ENCODE measurements around the gene STK4. TPM values are rescaled to one million over a fixed set of nuclear protein-coding genes. Genes with fewer than 3 reads are reported as not detected.
A peak's percentile ranks its signal among the peaks of the same experiment; 100 is the strongest.

STK4 gene
- total RNA-seq, 1 donor from 2014 or later, result 25.8 TPM

GRCh38 chr20:44961870-44962267 lies 4.4 kb upstream of the STK4 start:
- Histone ChIP-seq H3K27ac (no peak overlapping the region), H3K36me3 (no peaks in the 10 kb centered on the region), H3K4me1 (peaks cover 27% of the 10 kb centered on the region), H3K9me3 (no peaks in the 10 kb centered on the region), H3K27me3 (no peaks in the 10 kb centered on the region), H3K4me3 (no peak overlapping the region)
- no peak for TF ChIP-seq POLR2AphosphoS5 (IDR thresholded peaks at IDR 0.05; ENCODE audit: insufficient read depth in 1 of 2, low read depth in 1 of 2)
- no peak for TF ChIP-seq POLR2A (IDR thresholded peaks at IDR 0.05)
- TF ChIP-seq, protein P1, sequence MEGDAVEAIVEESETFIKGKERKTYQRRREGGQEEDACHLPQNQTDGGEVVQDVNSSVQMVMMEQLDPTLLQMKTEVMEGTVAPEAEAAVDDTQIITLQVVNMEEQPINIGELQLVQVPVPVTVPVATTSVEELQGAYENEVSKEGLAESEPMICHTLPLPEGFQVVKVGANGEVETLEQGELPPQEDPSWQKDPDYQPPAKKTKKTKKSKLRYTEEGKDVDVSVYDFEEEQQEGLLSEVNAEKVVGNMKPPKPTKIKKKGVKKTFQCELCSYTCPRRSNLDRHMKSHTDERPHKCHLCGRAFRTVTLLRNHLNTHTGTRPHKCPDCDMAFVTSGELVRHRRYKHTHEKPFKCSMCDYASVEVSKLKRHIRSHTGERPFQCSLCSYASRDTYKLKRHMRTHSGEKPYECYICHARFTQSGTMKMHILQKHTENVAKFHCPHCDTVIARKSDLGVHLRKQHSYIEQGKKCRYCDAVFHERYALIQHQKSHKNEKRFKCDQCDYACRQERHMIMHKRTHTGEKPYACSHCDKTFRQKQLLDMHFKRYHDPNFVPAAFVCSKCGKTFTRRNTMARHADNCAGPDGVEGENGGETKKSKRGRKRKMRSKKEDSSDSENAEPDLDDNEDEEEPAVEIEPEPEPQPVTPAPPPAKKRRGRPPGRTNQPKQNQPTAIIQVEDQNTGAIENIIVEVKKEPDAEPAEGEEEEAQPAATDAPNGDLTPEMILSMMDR (IDR thresholded peaks at IDR 0.05), result no peak
- DNase-seq (ENCODE audit: extremely low spot score in 2 of 2), result no peak
- intact Hi-C loops (cut with DNase I), result no loop called here

DNA sequence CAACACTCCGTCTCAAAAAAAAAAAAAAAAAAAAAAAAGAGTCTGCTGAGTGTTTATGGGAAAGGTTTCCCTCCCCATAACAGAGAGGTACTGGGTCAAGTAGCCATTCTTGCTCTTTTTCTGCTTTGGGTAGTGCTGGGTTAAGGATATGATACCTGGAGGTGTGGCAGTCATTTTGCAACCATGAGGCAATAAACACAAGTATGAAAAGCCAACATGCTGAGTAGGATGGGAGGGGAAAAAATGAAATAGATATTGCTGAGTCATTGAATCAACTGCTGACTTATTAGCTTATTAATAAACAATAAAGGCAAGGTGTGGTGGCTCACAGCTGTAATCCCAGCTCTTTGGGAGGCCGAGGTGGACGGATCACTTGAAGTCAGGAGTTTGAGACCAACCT lies 3.8 kb upstream of the STK4 start:
- no peak for DNase-seq (ENCODE audit: extremely low spot score in 2 of 2)
- Histone ChIP-seq H3K36me3 (no peaks in the 10 kb centered on the region), H3K9me3 (no peaks in the 10 kb centered on the region), H3K4me3 (no peak overlapping the region), H3K4me1 (peaks cover 34% of the 10 kb centered on the region), H3K27me3 (no peaks in the 10 kb centered on the region), H3K27ac (no peak overlapping the region)
- intact Hi-C loops (cut with DNase I), result no loop called here
- no peak for TF ChIP-seq POLR2AphosphoS5 (IDR thresholded peaks at IDR 0.05; ENCODE audit: insufficient read depth in 1 of 2, low read depth in 1 of 2)
- TF ChIP-seq POLR2A (IDR thresholded peaks at IDR 0.05), result no peak
- TF ChIP-seq, protein P1 (IDR thresholded peaks at IDR 0.05), result no peak

GRCh38 chr20:44963325-44964215 lies 2.7 kb upstream of the STK4 start:
- Histone ChIP-seq H3K9me3 (no peaks in the 10 kb centered on the region), H3K27me3 (no peaks in the 10 kb centered on the region), H3K27ac (no peak overlapping the region), H3K4me1 (peaks cover 43% of the 10 kb centered on the region), H3K36me3 (no peaks in the 10 kb centered on the region), H3K4me3 (no peak overlapping the region)
- intact Hi-C loops (cut with DNase I), result no loop called here
- no peak for DNase-seq (ENCODE audit: extremely low spot score in 2 of 2)
- TF ChIP-seq, protein P1 (IDR thresholded peaks at IDR 0.05), result no peak
- no peak for TF ChIP-seq POLR2AphosphoS5 (IDR thresholded peaks at IDR 0.05; ENCODE audit: insufficient read depth in 1 of 2, low read depth in 1 of 2)

GRCh38 chr20:44965651-44966029 lies 672 bp upstream of the STK4 start:
- H3K27me3 ChIP-seq, result no peaks in the 10 kb centered on the region
- no peak for DNase-seq (ENCODE audit: extremely low spot score in 2 of 2)
- no peaks in the 10 kb centered on the region for H3K9me3 ChIP-seq
- H3K4me1 ChIP-seq, result peaks cover 39% of the 10 kb centered on the region
- no peak for TF ChIP-seq POLR2A (IDR thresholded peaks at IDR 0.05)
- TF ChIP-seq, protein P1 (IDR thresholded peaks at IDR 0.05), result no peak
- no peak for TF ChIP-seq POLR2AphosphoS5 (IDR thresholded peaks at IDR 0.05; ENCODE audit: insufficient read depth in 1 of 2, low read depth in 1 of 2)
- peak overlapping the region; percentile 75 to 79 for H3K4me3 ChIP-seq
- peak overlapping the region; percentile 83 for H3K27ac ChIP-seq
- H3K36me3 ChIP-seq, result no peaks in the 10 kb centered on the region
- intact Hi-C loops (cut with DNase I), result no loop called here

DNA sequence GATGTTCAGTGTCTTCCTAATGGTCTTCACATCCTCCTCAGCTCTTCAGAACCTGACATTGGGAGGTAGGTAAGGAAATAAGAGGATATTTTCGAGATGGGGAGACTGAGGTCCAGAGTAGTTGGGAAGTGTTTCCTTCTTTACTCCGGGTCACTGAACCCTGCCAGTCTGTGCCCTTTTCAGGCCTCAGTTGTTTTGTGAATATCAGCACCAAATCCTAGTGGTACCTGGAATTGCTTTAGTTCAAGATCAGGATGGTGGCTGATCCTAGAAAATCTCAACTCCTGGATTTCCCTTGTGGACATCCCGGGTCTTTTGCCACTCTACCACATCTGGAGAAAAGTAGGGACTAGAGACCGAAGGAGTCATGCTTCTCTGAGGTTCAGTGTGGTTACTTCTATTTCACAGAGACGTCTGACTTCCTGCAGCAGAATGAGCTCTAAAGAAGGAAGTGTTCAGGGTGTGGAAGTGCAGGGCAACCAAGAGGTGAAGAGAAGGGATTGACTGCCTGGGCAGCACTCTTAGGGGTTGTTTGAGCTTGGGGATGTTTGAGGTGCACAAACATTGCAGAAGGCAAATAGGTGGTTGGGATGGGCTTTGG lies 995 bp downstream of the STK4 start:
- intact Hi-C loops (cut with DNase I), result no loop called here
- no peaks in the 10 kb centered on the region for H3K36me3 ChIP-seq
- H3K27me3 ChIP-seq, result no peaks in the 10 kb centered on the region
- H3K4me1 ChIP-seq, result peaks cover 37% of the 10 kb centered on the region
- no peak for DNase-seq (ENCODE audit: extremely low spot score in 2 of 2)
- no peaks in the 10 kb centered on the region for H3K9me3 ChIP-seq
- H3K4me3 ChIP-seq, result peak overlapping the region; percentile 75 to 79
- peak overlapping the region; percentile 83 for H3K27ac ChIP-seq
- no peak for TF ChIP-seq POLR2AphosphoS5 (IDR thresholded peaks at IDR 0.05; ENCODE audit: insufficient read depth in 1 of 2, low read depth in 1 of 2)
- TF ChIP-seq, protein P1 (IDR thresholded peaks at IDR 0.05), result no peak
- no peak for TF ChIP-seq POLR2A (IDR thresholded peaks at IDR 0.05)

Measured in vagina (tissue), 2 donors.